Amniotic epithelial cell (primary cell): ENCODE measurements around the gene MTMR11.
"Not testable (repeated sequence)": the region's sequence is repeated elsewhere in the genome, so short reads cannot be mapped to it uniquely, and the experiment has no call there.

Experiments used
- DNase-seq: peaks from one replicate; pipeline ENCODE4 v3.0.0-alpha.2; 2010; ENCODE audit warnings: low read depth

The MTMR11 gene

GRCh38 chr1:149899460-149900284 is 37.0 kb downstream of the MTMR11 start, which contains the start of gene BOLA1:
Gene BOLA1, plus strand, starts transcription at chr1:149899568. Its CDS starts 492 bp downstream, at chr1:149900060.
- DNase-seq, result peak; percentile 90

- no peak for DNase-seq
Observed at GRCh38 chr1:149896575-149896974, 40.1 kb downstream of the MTMR11 start.

GRCh38 chr1:149888999-149889289 is 47.7 kb downstream of the MTMR11 start:
- DNase-seq, result peak; percentile 50

GRCh38 chr1:149888247-149888998 is 48.3 kb downstream of the MTMR11 start:
- DNase-seq, result peak; percentile 85

GRCh38 chr1:149887456-149888246 is 49.0 kb downstream of the MTMR11 start:
- DNase-seq, result peak; percentile 99

- not testable (repeated sequence) for DNase-seq
Observed at GRCh38 chr1:149887196-149887455, 49.6 kb downstream of the MTMR11 start.

GRCh38 chr1:149886396-149887195 is 50.1 kb downstream of the MTMR11 start:
- DNase-seq, result peak; percentile 100

- peak; percentile 45 for DNase-seq
Observed at GRCh38 chr1:149886121-149886395, 50.6 kb downstream of the MTMR11 start.

GRCh38 chr1:149885339-149886120 is 51.1 kb downstream of the MTMR11 start:
- peak; percentile 49 for DNase-seq

- DNase-seq, result peak; percentile 31
Observed at GRCh38 chr1:149884433-149885338, 52.0 kb downstream of the MTMR11 start.

GRCh38 chr1:149883598-149884247 is 53.0 kb downstream of the MTMR11 start:
- DNase-seq, result no peak

GRCh38 chr1:149881876-149882275 is 54.8 kb downstream of the MTMR11 start:
- no peak for DNase-seq

GRCh38 chr1:149879556-149879955 is 57.1 kb downstream of the MTMR11 start:
- no peak for DNase-seq
